Mesendoderm (in vitro differentiated cells): ENCODE data around the gene MILR1.

ENCODE experiments used
- DNase-seq: peaks from one replicate; pipeline ENCODE4 v3.0.0; 2013
- H2AK5ac ChIP-seq: 2 replicates; pipeline ENCODE4 v1.6.1; 2013; ENCODE audit warnings: low read length, inconsistent platforms
- H2BK120ac ChIP-seq: 2 replicates; pipeline ENCODE4 v1.6.1; 2013; ENCODE audit warnings: low read depth, mild to moderate bottlenecking, low read length, moderate library complexity, mixed read lengths
- H2BK15ac ChIP-seq: replicated peaks from 2 replicates; pipeline ENCODE4 v1.6.1; 2013; ENCODE audit warnings: low read depth, mild to moderate bottlenecking, moderate library complexity
- H2BK5ac ChIP-seq: 2 replicates; pipeline ENCODE4 v1.6.1; 2013; ENCODE audit warnings: low read length, inconsistent platforms
- H3K18ac ChIP-seq: 2 replicates; pipeline ENCODE4 v1.6.1; 2013; ENCODE audit warnings: mild to moderate bottlenecking, low read length, mixed read lengths
- H3K23ac ChIP-seq: one replicate; pipeline ENCODE4 v1.6.1; 2013; ENCODE audit warnings: low read length
- H3K27ac ChIP-seq: 2 replicates; pipeline ENCODE4 v1.5.1; 2013; ENCODE audit warnings: low read depth, mild to moderate bottlenecking, inconsistent platforms, low read length, moderate library complexity
- H3K27me3 ChIP-seq: 2 replicates; pipeline ENCODE4 v1.6.1; 2013; ENCODE audit warnings: low read length, control low read depth, mild to moderate bottlenecking, inconsistent platforms; ENCODE audit not compliant: insufficient read depth, poor library complexity
- H3K36me3 ChIP-seq: 2 replicates; pipeline ENCODE4 v1.6.1; 2013; ENCODE audit warnings: low read length, inconsistent platforms; ENCODE audit not compliant: control insufficient read depth, insufficient read depth
- H3K4ac ChIP-seq: one replicate; pipeline ENCODE4 v1.6.1; 2013; ENCODE audit warnings: low read depth, mild to moderate bottlenecking, low read length, moderate library complexity
- H3K4me1 ChIP-seq: 2 replicates; pipeline ENCODE4 v1.6.1; 2013; ENCODE audit warnings: low read depth, low read length, inconsistent platforms; ENCODE audit not compliant: control insufficient read depth
- H3K4me2 ChIP-seq: 2 replicates; pipeline ENCODE4 v1.6.1; 2013; ENCODE audit warnings: low read length
- H3K4me3 ChIP-seq: 2 replicates; pipeline ENCODE4 v1.5.1; 2013; ENCODE audit warnings: mild to moderate bottlenecking, low read length
- H3K56ac ChIP-seq: one replicate; pipeline ENCODE4 v1.6.1; 2013; ENCODE audit warnings: low read length
- H3K79me1 ChIP-seq: 2 replicates; pipeline ENCODE4 v1.6.1; 2013; ENCODE audit warnings: low read length, inconsistent platforms
- H3K79me2 ChIP-seq: 2 replicates; pipeline ENCODE4 v1.6.1; 2013; ENCODE audit warnings: mild to moderate bottlenecking, low read length; ENCODE audit not compliant: control insufficient read depth, insufficient read depth
- H3K9ac ChIP-seq: 2 replicates; pipeline ENCODE4 v1.6.1; 2013; ENCODE audit warnings: low read length, inconsistent platforms
- H4K5ac ChIP-seq: one replicate; pipeline ENCODE4 v1.6.1; 2013; ENCODE audit warnings: low read length
- H4K8ac ChIP-seq: one replicate; pipeline ENCODE4 v1.6.1; 2013; ENCODE audit warnings: low read depth, mild to moderate bottlenecking, control low read depth, low read length, moderate library complexity
- WGBS: extraction: QIAGEN DNeasy Blood & Tissue Kit; methylation state at CpG from one replicate; pipeline ENCODE4 v1.1.7; 2013; ENCODE audit warnings: low lambda C conversion rate, missing lambda C conversion rate; ENCODE audit not compliant: insufficient coverage; ENCODE audit errors: extremely low coverage; 5-methylcytosine and 5-hydroxymethylcytosine counted together

Gene MILR1

DNA sequence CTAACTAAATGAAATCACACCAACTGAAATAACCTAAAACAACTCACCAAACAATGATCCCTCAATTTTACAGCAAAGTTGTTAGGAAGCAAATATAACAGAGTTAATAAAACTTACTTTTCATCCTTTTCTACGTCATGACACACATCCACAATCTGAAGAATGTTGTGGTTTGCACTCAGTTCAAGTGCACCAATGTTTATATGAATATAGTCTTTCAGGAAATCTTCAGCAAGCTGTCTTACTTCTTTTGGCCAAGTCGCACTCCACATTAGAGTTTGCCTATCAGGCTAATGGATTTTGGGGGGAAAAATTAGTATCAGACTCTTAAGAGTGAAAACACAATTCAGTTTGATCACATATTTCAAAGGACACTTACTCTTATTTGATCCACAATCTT lies 53.9 kb downstream of the MILR1 start:
- no peak overlapping the region for H3K56ac ChIP-seq
- H3K27ac ChIP-seq = no peak overlapping the region
- peaks cover 19% of the 10 kb centered on the region for H3K79me1 ChIP-seq
- no peak overlapping the region for H3K4ac ChIP-seq
- peaks cover 31% of the 10 kb centered on the region for H3K36me3 ChIP-seq
- no peak overlapping the region for H2BK5ac ChIP-seq
- H3K4me1 ChIP-seq = no peaks in the 10 kb centered on the region
- no peak overlapping the region for H3K9ac ChIP-seq
- no peak overlapping the region for H3K18ac ChIP-seq
- H2AK5ac ChIP-seq = no peak overlapping the region
- H3K79me2 ChIP-seq = peaks cover 61% of the 10 kb centered on the region
- H3K23ac ChIP-seq = no peak overlapping the region
- no peak overlapping the region for H3K4me3 ChIP-seq
- no peak for DNase-seq
- WGBS = no CpG with 5 or more reads among the region's 2 CpGs
- H4K8ac ChIP-seq = no peak overlapping the region
- H3K4me2 ChIP-seq = no peak overlapping the region
- no peaks in the 10 kb centered on the region for H3K27me3 ChIP-seq
- H4K5ac ChIP-seq = no peak overlapping the region
- H2BK15ac ChIP-seq = no peak overlapping the region
- H2BK120ac ChIP-seq = no peak overlapping the region

- Histone ChIP-seq H3K56ac (no peak overlapping the region), H3K9ac (no peak overlapping the region), H3K4ac (no peak overlapping the region), H3K79me2 (peaks cover 66% of the 10 kb centered on the region), H2AK5ac (no peak overlapping the region), H2BK5ac (no peak overlapping the region), H4K5ac (no peak overlapping the region), H3K18ac (no peak overlapping the region), H3K27me3 (no peaks in the 10 kb centered on the region), H2BK120ac (no peak overlapping the region), H4K8ac (no peak overlapping the region), H3K36me3 (peaks cover 31% of the 10 kb centered on the region), H3K4me3 (no peak overlapping the region), H3K23ac (no peak overlapping the region), H3K79me1 (peaks cover 19% of the 10 kb centered on the region), H3K4me1 (no peaks in the 10 kb centered on the region), H3K4me2 (no peak overlapping the region), H2BK15ac (no peak overlapping the region), H3K27ac (no peak overlapping the region)
- WGBS = 100% methylated on average over 1 of the region's 5 CpGs
- no peak for DNase-seq
Observed at GRCh38 chr17:64503341-64503740, 54.4 kb downstream of the MILR1 start.

GRCh38 chr17:64503821-64504768 lies 55.2 kb downstream of the MILR1 start:
- H3K27ac ChIP-seq = no peak overlapping the region
- peak overlapping the region; percentile 100 for H3K56ac ChIP-seq
- H2AK5ac ChIP-seq = no peak overlapping the region
- no peak overlapping the region for H3K23ac ChIP-seq
- no CpG with 5 or more reads among the region's 7 CpGs for WGBS
- no peak overlapping the region for H3K4ac ChIP-seq
- no peak overlapping the region for H2BK5ac ChIP-seq
- peak overlapping the region; percentile 100 for H3K4me3 ChIP-seq
- no peaks in the 10 kb centered on the region for H3K4me1 ChIP-seq
- DNase-seq = no peak
- H3K27me3 ChIP-seq = no peaks in the 10 kb centered on the region
- H3K79me1 ChIP-seq = peaks cover 22% of the 10 kb centered on the region
- no peak overlapping the region for H4K8ac ChIP-seq
- no peak overlapping the region for H3K18ac ChIP-seq
- H3K79me2 ChIP-seq = peaks cover 71% of the 10 kb centered on the region
- peak overlapping the region; percentile 100 for H3K9ac ChIP-seq
- no peak overlapping the region for H4K5ac ChIP-seq
- peaks cover 31% of the 10 kb centered on the region for H3K36me3 ChIP-seq
- no peak overlapping the region for H2BK15ac ChIP-seq
- no peak overlapping the region for H2BK120ac ChIP-seq
- peak overlapping the region; percentile 93 for H3K4me2 ChIP-seq

- H3K4me3 ChIP-seq = peak overlapping the region; percentile 100
- H3K56ac ChIP-seq = peak overlapping the region; percentile 100
- H3K23ac ChIP-seq = peak overlapping the region; percentile 70
- H4K8ac ChIP-seq = no peak overlapping the region
- DNase-seq = peak; percentile 37
- H2BK120ac ChIP-seq = no peak overlapping the region
- H4K5ac ChIP-seq = peak overlapping the region; percentile 13
- H2BK5ac ChIP-seq = no peak overlapping the region
- no peak overlapping the region for H3K18ac ChIP-seq
- peak overlapping the region; percentile 98 for H3K4ac ChIP-seq
- no peaks in the 10 kb centered on the region for H3K4me1 ChIP-seq
- WGBS = no CpG with 5 or more reads among the region's 13 CpGs
- H2BK15ac ChIP-seq = no peak overlapping the region
- peaks cover 76% of the 10 kb centered on the region for H3K79me2 ChIP-seq
- H3K27ac ChIP-seq = no peak overlapping the region
- no peak overlapping the region for H2AK5ac ChIP-seq
- no peaks in the 10 kb centered on the region for H3K27me3 ChIP-seq
- peak overlapping the region; percentile 100 for H3K9ac ChIP-seq
- peaks cover 30% of the 10 kb centered on the region for H3K36me3 ChIP-seq
- peak overlapping the region; percentile 93 for H3K4me2 ChIP-seq
- H3K79me1 ChIP-seq = peaks cover 23% of the 10 kb centered on the region
Observed at GRCh38 chr17:64504769-64505339, 55.9 kb downstream of the MILR1 start.

DNA sequence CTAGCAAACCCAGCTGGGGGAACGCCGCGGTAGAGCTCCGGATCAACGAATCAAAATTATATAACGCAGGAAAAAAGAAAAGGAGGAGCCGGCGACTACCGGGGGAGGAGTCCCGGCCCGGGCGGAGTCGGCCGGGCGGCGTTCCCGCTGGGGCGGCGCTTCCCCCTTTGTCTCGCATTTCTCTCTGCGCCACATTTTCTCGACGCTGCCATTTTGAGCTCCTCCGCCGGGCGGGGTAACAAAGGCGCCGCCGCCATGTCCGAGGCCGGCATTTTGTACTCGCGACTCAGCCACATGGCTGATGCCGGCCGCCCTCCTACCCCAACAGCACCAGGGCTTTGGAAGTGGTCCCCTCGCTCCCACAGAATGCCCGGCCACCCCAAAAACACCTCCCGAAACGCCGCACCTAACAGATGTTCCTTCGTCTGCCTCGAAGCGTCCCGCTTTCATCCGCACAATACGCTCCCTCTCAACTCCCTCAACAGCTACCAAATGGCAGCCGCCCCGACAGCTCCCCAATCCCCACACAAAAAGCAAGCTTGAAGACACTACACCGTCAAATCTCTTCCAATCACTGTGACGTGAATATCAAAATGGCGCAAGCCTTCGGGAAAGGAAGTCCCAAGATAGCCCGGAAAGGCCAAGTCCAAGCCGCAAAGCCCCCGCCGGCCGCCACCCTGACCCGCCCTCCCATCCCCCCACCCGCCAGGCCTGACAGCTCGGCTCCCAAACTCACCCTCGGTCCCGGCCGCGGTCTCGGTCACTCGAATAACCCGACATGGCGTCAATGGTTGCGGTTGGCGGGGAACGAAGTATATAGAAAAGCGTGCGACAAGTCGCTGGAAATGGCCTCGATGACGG lies 56.7 kb downstream of the MILR1 start:
- Histone ChIP-seq H3K79me2 (peaks cover 74% of the 10 kb centered on the region), H2BK120ac (peak overlapping the region; percentile 46), H3K36me3 (peaks cover 24% of the 10 kb centered on the region), H3K9ac (peak overlapping the region; percentile 100), H3K4ac (peak overlapping the region; percentile 98), H3K27ac (peak overlapping the region; percentile 92), H3K23ac (peak overlapping the region; percentile 95), H2BK5ac (peak overlapping the region; percentile 94), H3K18ac (peak overlapping the region; percentile 86), H3K4me2 (peak overlapping the region; percentile 93), H3K4me1 (no peaks in the 10 kb centered on the region), H3K79me1 (peaks cover 20% of the 10 kb centered on the region), H3K56ac (peak overlapping the region; percentile 100), H2AK5ac (peak overlapping the region; percentile 99), H4K5ac (no peak overlapping the region), H2BK15ac (no peak overlapping the region), H4K8ac (peak overlapping the region; percentile 92), H3K4me3 (peak overlapping the region; percentile 100), H3K27me3 (no peaks in the 10 kb centered on the region)
- peak; percentile 86 for DNase-seq
- no CpG with 5 or more reads among the region's 76 CpGs for WGBS
